GM19328 (cell line): ENCODE data around the gene CELF5.

Source experiments
- ATAC-seq: cut with Tn5 transposase; IDR thresholded peaks from one replicate; pipeline ENCODE4 v1.9.1; 2021; ENCODE audit warnings: mild to moderate bottlenecking, moderate library complexity; ENCODE audit not compliant: unreplicated experiment

CELF5 gene

DNA sequence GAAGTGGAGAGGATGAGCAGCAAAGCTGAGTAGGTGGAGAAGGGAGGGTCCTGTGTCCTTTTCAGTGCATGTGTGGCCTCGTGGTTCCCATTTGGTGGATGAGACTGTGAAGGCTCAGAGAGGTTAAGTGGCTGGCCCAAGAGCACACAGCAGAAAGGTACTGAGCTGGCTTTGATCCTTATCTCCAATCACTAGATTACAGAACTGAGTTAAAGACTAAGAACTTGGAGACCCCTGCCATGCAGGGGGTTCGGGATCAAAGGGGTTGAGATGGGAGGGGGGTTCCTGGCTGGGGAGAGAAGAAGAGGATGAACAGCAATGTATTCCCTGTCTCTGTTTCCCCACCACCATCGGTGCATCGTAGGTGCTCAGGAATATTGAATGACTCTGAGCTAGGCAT is 11.8 kb downstream of the CELF5 start:
- no peak for ATAC-seq

DNA sequence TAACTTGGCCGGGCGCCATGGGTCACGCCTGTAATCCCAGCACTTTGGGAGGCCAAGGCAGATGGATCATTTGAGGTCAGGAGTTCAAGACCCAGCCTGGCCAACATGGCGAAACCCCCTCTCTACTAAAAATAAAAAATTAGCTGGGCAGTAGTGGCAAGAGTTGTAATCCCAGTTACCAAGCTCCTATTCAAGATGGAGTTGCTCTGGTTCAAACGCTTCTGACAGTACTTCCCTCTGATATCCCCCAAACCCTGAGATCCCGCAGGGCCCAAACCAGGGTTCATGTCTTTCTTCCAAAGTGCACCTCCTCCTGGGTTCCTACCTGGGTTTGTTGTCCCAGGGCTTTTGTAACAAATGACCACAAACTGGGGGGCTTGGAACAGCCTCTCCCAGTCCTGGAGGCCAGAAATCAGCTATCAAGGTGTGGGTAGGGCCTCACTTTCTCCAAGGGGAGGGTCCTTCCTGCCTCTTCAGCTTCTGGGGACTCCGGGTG is 13.7 kb downstream of the CELF5 start:
- ATAC-seq = no peak

DNA sequence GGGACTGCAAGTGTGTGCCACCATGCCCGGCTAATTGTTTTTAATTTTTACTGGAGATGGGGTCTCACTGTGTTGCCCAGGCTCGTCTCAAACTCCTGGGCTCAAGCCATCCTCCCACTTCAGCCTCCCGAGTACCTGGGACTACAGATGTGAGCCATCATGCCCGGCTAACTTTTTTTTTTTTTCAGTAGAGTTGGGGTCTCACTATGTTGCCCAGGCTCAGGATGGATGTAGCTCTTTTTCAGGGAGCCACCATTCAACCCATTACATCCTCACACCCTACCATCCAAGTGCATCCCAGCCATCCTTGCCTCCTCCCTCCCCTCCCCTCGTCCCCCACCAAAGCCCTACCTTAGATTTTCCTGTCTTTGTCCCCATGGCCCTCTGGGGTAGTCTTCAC is 14.9 kb downstream of the CELF5 start:
- no peak for ATAC-seq

DNA sequence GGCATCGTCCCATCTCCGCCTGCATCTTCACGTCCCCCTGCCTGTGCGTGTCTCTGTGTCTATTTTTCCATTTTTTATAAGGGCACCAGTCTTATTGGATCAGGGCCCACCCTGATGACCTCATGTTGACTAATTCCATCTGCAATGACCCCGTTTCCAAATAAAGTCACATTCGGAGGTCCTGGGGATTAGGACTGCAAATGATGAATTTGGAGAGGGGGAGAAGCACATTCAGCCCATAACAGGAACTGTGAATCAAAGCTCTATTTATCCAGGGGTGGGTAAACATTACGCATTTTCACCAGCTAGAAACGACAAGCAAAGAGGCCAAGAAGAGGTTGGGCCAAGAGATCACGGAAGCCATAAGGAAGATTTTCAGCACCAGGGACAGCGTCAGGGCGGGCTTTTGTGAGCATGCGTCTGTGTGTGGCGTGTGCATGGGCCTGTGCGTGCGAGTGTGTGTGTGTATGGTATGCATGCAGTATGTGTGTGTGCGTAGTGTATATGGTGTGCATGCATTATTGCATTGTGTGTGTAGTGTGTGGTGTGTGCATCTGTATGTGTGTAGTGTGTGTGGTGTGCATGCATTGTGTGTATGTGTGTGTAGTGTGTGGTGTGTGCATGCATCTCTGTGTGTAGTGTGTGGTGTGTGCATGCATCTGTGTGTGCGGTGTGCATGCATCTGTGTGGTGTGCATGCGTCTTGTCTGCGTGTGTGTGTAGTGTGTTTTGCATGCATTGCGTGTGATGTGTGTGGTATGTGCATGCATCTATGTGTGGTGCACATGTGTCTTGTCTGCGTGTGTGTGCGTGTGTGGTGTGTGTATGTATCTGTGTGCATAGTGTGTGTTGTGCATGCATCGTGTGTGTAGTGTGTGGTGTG is 19.6 kb downstream of the CELF5 start:
- no peak for ATAC-seq

DNA sequence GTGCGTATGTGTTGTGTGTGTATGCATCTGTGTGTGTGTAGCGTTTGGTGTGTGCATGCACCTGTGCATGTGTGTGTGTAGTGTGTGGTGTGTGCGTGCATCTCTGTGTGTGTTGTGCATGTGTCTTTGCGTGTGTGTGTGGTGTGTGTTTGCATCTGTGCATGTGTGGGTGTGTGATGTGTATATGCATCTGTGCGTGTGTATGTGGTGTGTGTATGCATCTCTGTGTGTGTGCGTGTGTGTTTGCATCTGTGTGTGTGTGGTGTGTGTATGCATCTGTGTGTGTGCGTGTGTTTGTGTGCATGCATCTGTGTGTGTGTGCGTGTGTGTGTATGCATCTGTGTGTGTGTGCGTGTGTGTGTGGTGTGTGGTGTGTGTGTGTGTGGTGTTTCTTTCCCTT is 20.6 kb downstream of the CELF5 start:
- ATAC-seq = no peak

DNA sequence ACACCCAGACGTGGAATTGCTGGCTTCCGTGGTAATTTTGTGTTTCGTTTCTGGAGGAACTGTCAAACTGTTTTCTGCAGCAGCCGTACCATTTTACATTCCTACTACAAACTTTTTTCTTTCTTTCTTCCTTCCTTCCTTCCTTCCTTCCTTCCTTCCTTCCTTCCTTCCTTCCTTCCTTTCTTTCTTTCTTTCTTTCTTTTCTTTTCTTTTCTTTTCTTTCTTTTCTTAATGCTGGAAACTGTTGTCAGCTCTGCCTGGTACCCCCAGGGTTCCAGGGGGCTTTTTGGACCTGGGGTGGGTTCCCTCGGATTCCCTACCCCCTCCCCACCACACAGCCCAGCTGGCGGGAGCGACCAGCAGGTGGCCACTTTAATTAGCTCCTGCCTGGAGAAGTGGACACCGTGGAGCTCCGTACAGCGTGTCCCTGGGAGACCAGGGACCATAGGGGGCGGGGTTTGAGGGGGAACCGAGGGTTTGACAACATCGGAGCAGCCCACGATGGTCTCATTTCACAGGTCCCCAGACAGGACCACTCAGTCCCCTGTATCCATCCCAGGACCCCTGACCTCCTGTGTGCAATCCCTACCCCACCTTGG is 24.4 kb downstream of the CELF5 start:
- no peak for ATAC-seq

DNA sequence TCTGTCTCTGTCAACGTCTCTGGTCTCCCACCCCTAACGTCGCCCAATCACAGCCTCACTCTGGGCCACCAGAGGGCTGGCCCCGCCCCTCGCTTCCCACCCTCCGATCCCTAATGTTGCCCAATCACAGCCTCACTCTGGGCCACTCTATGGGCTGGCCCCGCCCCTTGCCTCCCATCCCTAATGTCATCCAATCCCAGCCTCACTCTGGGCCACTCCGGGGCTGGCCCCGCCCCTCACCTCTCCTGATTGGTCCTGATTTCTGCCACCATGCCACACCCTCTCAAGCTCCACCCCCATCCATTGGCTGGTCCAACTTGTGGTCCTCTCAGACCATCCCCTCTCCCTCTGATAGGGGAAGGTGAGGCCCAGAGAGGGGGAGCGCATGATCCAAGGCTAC is 24.9 kb downstream of the CELF5 start:
- ATAC-seq = no peak

DNA sequence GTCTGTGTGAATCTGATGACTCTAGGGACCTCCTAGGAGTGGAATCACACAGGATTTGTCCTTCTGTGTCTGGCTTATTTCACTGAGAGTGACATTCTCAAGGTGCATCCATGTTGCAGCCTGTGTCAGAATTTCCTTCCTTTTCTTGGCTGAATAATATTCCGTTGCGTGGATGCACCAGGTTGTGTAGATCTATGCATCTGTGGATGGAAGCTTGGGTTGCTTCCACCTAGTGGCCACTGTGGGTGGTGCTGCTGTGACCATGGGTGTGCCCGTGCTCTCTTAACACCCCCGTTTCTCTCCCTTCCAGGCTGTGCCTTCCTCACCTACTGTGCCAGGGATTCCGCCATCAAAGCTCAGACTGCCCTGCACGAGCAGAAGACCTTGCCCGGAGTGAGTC is 26.2 kb downstream of the CELF5 start:
- no peak for ATAC-seq

DNA sequence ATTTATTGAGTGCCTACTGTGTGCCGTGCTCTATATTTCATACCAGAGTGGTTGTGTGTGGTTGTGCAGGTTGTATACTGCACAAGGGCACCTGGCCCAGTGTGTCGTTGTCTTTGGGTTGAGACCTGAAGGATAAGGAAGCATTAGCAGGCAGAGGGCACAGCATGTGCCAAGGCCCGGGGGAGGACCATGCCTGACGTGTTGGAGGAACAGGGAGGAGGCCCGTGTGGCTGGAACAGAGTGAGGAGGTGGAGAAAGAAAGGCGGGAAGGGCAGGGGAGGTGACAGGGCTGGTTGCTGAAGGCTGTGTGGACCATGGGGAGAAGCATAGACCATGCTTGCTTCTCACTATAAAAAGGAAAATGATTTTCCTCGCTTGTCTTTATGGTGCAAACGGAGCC is 26.8 kb downstream of the CELF5 start:
- ATAC-seq = no peak

DNA sequence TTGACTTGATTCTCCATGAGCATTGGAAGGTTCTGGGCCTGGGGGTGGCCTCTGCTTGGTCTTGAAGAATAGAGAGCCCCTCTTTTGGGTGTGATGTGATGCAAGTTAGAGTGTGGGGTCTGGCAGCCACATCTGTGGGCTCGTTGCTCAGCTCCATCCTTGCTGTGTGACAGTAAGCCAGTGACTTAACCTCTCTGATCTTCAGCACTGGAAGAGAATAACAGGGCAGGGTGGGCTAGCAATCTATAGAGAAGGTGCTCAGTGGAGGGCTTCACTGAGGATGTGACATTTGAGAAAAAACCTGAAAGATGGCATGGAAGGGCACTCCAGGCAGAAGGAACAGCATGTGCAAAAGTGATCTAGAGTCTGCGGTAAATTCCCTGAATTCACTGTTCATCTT is 28.2 kb downstream of the CELF5 start:
- ATAC-seq = no peak

DNA sequence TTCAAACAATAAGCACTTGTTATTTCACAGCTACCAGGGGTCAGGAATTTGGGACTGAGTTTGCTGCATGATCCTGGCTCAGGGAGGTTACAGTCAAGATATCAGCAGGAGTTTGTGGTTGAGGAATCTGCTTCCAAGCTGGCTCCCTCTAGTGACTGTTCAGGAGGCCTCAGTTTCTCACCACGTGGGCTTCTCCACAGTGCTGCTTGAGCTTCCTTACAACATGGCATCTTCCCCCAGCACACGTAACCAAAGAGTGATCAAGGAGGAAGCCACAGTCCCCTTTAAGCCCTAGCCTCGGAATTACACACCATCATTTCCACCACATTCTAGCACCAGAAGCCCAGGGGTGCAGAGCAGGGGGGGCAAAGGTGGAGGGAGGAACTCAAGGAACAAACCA is 28.8 kb downstream of the CELF5 start:
- no peak for ATAC-seq

DNA sequence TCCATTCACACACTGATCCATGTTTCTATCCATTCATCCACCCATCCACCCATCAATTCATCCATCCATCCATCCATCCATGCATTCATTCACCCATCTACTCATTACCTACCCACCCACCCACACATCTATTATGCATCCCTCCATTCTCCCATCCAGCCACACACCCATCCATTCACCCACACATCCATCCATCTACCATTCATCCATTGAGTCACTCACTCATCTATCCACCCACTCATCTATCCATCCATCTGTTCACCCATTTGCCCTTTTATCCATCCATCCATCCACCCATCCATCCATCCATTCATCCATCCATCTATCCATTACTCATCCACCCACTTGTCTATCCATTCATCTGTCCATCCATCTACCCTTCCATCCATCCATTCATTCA is 30.1 kb downstream of the CELF5 start:
- ATAC-seq = no peak

DNA sequence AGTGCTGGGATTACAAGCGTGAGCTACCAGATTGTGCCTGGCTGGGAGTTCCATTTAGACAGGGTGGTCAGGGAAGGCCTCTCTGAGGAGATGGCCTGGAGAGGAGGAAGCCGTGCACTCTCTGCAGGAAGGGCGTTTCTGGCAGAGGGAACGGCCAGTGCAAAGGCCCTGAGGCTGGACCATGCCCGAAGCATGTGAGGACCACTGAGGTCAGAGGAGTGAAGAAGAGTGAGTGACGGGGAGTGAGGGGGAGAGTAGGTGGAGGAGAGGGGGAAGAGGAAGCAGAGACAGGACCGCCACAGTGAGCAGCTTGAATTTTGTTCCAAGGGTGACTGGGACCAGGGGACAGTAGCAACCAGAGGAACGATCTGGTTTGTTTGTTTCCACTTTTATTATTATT is 32.6 kb downstream of the CELF5 start:
- no peak for ATAC-seq

DNA sequence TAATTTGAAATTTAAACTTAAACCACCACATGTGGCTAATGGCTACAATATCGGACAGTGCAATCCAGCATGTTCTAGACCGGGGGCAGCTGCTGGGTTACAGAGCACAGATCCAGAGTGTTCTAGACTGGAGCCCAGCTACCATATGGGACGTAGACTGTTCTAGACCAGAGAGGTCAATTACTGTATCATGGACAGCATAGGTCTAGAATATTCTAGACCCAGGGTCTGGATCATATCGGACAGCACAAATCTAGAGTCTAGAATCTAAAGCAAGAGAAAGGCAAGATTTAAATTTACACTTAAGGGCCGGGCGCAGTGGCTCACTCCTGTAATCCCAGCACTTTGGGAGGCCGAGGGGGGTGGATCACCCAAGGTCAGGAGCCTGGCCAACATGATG is 37.9 kb downstream of the CELF5 start:
- ATAC-seq = no peak

DNA sequence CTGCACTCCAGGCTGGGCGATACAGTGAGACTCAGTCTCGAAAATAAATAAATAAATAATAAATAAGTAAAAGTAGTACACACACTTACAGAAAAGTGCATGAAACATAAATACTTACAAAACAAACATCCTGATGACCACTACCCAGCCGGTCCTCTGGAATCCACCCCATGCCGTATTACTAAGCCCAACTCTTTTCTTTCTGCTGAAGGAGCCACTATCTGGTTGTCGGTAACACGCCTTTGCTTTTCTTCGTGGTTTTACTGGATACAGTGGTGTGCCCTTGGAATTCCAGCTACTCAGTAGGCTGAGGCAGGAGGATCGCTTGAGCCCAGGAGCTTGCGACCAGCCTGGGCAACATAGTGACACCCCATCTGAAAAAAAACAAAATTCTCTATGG is 39.4 kb downstream of the CELF5 start:
- no peak for ATAC-seq

DNA sequence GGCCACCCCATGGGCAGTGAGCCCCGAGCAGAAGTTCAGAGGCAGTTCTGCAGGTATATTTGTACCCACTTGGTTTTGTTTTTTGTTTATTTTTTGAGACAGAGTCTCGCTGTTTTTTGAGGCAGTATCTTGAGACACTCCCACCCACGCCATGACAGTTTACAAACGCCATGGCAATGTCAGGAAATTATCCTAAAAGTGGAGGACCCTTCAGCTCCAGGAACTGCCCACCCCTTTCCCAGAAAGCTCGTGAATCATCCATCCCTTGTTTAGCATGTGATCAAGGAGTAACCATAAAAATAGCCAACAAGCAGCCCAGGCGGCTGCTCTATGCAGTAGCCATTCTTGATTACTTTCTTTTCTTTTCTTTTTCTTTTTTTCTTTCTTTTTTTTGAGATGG is 41.0 kb downstream of the CELF5 start:
- no peak for ATAC-seq

DNA sequence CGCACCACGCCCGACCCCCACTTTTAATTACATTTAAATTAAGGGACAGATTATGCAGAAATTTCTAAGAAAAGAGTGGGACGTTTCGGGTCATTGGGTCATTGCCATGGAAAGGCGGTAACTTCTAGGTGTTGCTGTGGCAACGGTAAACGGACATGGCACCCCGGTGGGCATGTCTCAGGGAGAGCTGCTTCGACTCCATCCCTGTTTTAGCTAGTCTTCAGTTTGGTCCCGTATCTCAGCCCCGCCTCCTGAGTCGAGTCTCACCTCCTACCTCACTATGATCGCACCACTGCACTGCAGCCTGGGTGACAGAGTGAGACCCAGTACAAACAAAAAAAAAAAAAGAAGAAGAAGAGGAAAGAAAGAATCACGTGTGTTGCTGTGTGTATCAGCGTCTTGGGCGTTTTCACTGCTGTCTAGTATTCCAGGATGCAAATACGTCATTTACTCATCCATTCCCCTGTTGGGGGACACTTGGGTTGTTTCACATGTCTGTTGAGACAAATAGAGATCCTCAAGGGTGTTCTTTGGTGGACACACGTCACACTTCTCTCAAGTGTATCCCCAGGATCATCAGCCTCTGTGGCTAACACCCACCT is 41.7 kb downstream of the CELF5 start:
- ATAC-seq = no peak

DNA sequence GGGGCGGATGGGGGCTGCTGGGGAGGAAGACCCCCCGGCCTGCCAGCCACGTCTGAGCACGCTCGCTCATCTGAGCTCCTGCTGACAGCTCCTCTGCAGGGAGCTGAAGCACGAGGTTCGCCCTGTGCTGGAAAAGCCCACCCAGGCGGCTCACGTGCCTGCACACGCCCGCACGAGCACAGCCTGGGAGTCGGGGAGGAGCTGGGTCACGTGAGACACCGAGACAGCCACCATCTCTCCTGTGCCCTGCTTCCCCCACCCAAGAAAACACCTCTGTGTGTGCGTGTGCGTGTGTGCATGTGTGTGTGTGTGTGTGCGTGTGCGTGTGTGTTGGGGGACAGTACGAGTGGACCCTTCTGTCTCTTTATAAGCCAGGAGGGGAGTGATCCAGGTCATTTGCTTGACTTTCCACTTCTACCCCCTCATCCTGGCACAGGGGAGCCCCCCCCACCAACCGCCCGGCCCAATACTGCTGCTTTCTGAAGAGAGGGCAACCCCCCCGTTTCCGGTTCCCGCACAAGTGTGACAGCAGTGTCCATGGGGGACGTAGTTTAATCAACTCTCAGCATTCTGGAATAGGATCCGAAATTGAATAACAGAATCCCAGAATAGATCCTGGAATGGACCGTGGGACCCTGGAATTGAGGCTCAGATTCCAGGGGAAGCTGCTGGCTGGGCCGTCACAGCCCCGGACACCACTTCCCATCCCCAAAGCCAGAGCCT is 42.5 kb downstream of the CELF5 start:
- ATAC-seq = no peak

DNA sequence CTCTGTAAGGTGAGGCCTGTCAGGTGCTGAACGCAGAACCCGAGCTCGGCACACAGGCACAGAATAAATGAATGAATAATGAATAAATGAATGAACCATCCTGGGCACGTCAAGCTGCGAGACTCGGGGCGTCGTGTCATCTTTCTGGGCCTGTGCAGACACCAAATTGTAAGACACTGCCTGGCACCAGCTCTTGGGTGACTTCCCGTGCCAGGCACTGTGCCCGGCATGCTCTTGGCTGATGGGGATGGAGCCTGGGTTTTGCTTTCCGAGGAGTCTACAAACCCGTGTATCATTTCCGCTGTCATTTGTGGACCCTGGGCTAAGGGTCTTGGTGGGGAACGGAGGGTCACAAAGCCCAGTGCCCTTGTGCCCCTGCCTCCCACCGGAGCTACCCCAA is 43.9 kb downstream of the CELF5 start:
- no peak for ATAC-seq

DNA sequence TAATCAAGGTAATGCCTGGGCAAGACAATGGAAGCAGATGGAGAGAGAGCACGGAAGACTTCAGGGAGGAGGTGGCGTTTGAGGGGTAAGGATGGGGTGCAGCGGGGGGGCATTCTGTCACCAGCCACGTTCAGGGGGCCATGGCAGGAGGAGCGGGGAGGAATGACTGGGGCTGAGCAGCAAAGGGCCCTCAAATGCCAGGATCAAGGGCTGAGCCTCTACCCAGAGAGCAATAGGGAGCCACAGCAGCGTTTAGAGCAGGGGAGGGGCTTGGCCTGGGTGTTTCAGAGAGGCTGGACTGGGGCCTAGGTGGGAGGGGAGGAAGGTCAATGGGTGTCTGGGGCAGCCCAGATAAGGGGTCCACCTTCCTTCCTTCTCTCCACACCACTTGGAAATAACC is 44.3 kb downstream of the CELF5 start:
- ATAC-seq = no peak

DNA sequence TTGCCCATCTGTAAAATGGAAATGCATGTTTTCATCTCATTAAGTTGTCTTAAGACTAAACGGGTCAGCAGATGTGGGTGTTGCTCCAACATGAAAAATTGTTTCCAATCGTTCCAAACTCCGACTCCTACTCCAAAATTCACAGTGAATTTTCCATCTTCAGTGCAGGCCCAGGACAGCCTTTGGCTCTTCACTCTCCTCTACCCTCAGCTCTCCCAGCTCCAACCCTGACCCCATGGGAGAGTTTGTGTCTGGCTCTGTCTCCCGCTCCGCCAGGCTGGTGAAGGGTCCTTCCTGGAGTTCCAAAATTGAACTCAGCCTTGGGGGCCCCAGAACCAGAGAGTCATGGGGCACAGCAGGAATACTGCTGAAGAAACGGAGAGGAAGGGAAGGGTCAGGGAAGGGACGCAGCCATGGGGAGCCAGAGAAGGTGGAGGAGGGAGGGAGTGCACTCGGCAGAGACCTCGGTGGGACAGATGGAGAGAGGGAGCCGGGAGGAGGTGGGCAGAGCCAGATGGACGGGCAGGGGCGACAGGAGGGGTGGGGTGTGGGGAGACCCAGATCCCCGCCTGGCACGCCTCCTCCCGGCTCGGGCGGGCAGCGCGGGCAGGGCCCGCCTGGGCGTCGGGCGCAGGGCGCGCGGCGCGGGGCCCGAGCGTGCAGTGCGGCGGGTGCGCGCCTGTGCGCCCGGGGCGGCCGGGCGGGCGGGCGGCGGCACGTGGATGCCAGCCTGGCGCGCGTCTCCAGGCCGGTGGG is 45.6 kb downstream of the CELF5 start:
- ATAC-seq = no peak
